Globus pallidus (tissue), 1 donor: ENCODE results near the gene HAX1.
A peak's percentile ranks its signal among the peaks of the same experiment; 100 is the strongest.
"Not testable (repeated sequence)": the region's sequence is repeated elsewhere in the genome, so short reads cannot be mapped to it uniquely, and the experiment has no call there.

ENCODE experiments used
- DNase-seq: peaks from one replicate; pipeline ENCODE4 v3.0.0-alpha.2; 2015; ENCODE audit warnings: low spot score

The HAX1 gene

DNA sequence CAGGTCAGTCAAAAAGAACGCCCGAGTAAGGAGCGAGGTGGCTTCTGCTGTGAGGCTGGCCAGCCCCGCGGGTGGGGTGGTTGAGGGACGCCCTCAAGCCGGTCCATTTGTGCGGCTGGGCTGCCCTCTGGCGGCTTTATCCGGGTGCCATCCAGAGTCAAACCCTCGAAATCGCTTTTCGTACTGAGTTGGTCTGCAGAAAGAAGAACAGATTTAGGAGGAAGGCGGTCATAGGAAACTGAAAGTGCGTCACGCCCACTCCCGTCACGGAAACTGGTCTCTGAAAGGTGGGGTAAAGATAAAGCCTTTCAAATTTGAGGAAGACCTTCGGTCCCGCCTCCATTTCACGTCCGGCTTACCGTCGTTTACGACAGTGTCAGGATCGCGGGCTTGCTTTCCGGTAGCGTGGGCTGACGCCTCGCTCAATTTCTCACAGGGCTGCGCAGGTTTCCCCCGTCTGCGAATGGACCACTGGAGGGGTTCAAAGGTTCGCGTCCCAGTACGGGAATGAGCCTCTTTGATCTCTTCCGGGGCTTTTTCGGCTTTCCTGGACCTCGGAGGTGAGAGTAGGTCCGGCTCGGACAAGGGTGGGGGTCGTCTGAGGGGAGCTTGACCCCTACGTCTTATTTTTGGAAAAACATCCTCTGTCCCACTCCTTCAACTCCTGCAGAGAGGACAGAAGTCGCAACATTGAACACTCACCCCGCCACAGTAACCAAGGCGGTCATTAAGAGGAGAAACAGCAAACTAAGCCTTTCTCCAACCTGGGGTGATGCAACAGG is at the start of gene HAX1:
TSS of gene HAX1 (plus strand) at position 413 of the 782 bp plus-strand sequence. CDS start at position 508, 95 bp downstream.
- DNase-seq: peak; percentile 88

DNA sequence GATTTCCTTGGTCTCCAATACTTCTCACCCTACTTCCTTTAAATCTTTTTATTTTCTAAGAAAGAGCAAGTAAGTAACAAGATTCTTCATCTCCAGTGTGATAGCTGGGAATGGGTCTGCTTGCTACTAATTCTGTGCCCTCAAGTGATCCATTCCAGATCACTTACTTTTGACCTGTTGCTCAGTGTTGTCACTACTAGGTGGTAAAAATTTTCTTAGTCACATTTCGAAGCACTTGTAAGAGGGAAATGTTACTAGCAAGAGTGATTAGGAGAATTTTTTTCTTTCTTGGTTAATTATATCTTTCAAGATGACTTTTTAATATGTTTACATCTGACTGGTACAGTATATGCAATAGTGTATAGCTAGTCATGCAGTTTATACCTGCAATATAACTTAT is 49.5 kb upstream of the HAX1 start:
- no peak for DNase-seq

DNA sequence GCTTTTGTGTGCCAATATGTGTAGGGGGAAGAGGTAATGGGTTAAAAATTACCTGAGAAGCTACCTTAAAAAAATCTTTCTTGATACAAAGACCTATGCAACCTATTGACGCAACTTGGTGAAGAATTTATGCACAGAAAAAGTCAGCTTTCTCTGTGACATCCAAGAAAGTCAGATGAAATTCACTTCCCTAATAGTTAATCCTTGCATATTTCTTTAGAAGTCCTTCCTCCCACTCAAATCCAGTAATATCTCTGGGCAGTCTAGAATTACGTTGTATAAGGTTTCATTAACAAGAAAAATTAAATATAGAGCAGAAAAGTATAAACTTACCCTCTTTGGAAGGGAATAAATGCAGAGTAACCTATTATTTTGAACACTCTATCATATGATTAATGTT is 48.8 kb upstream of the HAX1 start:
- no peak for DNase-seq

DNA sequence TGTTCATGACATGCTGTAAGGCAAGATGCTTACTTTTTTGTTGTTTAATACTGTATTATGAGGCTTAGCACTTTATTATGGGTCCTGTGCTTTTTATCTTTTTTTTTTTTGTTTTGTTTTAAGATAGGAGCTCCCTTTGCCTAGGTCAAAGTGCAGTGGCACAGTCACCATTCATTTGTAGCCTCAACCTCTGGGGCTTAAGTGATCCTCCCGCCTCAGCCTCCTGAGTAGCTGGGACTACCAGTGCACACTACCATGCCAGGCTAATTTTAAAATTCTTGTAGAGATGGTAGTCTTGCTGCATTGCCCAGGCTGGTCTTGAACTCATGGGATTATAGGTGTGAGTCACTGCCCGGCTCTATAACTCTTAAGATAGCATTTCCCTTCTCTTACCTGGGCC is 47.1 kb upstream of the HAX1 start:
- DNase-seq: no peak

DNA sequence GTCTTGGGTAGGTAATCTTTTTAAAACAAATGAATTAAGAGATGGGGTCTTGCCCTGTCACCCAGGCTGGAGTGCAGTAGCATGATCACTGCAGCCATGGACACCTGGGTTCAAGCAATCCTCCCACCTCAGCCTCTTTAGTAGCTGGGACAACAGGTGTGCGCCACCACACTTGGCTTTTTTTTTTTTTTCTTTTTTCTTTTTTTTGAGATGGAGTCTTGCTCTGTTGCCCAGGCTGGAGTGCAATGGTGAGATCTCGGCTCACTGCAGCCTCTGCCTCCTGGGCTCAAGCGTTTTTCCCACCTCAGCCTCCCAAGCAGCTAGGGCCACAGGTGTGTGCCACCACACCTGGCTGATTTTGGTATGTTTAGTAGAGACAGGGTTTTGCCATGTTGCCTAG is 41.3 kb upstream of the HAX1 start:
- DNase-seq: not testable (repeated sequence)

DNA sequence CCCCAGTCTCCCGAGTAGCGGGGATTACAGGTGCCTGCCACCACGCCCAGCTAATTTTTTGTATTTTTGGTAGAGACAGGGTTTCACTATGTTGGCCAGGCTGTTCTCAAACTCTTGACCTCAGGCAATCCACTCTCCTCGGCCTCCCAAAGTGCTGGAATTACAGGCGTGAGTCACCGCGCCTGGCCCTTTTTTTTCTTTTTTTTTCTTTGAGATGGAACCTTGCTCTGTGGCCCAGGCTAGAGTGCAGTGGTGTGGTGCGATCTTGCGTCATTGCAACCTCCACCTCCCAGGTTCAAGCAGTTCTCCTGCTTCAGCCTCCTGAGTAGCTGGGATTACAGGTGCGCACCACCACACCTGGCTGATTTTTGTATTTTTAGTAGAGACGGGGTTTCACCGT is 39.3 kb upstream of the HAX1 start:
- not testable (repeated sequence) for DNase-seq

DNA sequence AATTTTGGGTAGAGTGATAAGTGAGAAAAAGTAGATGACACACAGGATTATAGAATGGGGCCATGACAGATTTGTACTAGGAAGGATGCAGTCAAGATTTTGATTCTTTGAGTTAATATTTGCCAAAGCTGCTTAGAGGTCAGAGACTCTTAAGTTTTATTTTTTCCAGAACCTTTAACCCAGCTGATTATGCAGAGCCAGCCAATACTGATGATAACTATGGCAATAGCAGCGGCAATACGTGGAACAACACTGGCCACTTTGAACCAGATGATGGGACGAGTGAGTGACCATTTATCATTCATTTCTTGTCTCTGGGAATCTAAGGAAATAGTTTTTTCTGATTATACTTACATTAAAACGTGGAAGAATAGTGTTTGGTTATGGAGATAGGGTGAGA is 35.6 kb upstream of the HAX1 start:
- DNase-seq: no peak

DNA sequence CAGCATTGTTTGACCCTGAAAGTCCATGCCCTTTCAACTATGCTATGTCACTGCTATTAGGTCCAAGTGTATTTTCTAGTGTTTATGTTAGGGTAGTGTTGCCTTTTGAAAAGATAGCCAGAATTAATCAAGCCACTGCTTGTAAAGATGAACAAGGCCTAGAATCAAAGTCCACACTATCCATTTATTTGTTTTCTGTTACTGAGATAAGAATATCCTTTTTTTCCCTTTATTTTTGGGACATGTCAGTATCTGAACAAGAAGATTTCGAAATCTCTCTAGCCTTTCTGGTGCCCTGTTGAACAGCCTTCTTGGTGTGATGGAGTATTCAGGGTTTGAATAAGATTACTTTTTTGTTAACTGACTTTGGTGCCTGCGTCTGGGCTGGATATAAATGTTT is 35.0 kb upstream of the HAX1 start:
- DNase-seq: no peak

DNA sequence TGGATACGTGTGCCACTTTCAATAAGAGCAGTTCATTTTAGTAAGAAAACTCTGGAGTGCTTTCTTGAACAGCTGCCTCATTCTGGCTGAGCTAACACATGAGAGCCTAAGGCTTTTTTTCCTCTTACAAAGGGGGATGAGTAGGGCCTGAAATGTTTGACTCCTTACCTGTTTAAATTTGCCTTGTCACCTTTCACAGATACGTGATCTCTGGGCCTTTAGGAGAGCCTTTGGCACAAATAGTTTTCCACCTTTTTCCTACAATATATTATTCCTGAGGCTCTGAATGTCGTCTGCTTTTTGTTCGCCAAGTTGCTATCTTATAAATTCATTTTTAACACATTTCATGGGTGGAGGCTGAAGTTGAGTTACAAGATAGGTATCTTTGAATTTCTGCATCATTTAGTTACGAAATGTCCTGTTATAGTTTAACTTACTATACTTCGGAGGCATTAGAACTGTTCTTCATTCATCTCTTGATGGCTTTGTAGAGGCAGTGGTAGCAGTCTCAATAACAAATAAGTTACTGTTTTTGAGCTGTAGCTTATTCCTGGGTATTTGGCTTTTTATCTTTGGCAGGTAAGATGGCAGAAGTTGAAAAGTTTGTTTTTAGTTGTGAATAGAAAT is 34.4 kb upstream of the HAX1 start:
- DNase-seq: no peak

DNA sequence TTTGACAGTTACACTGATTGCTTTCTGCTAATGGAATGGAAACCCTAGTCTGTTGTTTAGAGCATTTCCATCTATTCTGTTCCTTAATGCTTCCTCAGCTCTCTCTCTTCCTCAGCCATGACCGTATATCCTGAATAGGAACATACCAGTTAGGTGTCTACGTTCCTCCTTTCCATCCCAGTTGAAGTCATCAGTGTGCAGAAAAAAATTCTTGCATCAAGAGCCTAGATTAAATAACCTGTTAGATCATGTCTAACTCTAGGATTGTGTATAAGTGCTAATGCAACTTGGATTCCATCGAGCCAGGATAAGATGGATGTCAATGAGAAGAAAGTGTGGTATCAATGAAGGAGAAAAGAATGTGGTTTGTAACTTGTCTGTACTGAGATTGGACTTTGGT is 32.9 kb upstream of the HAX1 start:
- no peak for DNase-seq

DNA sequence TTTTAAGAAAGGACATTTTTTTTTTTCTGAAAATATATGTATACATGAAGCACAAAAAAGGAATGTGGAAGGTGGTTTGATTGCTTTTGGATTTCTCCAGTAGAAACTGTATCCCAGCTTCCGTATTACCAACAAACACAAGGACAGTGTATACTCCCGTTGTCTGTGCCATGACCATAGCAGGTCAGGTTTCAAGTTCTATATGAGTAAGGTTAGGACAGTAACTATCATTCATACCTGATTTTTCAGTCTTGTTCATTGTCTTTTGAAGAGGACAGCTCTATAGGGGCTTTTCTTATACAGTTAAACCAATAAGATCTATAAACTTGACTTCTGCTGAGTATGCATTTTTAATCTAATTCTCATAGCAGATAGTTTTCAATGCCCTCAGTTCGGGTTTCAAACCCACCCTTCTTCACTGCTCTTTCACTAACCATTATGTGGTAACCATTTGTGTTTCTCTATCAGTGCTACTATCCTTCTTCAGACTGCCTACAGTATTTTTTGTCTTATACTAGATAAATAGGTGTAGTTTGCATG is 32.1 kb upstream of the HAX1 start:
- DNase-seq: no peak

DNA sequence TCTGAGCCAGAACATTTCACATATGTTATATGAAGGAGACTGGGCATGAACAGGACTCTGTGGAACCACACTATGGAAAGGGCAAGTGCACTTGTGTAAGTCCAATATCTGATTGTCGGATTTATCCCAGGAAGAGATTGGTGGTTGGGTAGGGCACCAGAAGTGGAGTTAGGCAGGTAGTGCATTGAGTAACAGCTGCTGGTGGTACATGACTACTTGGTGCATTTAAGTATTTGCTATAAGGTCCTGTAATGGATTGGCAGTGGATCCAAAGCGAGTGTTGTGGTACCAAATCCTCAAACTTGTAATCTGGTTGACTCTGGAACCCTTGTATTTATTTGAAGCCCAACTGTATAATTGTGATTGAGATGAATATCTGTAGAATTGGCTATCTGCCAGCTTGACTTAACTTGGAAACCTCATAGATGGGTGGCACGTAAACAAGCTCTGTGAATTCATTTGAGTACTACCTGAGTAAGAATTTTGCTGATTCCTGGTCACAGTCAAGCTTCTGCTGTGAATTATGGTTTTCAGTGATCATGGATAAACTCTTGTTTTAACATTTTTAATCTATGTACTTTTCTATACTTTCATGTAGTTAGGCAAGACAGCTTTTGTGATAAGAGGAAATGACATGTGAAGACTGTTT is 30.6 kb upstream of the HAX1 start:
- DNase-seq: no peak

DNA sequence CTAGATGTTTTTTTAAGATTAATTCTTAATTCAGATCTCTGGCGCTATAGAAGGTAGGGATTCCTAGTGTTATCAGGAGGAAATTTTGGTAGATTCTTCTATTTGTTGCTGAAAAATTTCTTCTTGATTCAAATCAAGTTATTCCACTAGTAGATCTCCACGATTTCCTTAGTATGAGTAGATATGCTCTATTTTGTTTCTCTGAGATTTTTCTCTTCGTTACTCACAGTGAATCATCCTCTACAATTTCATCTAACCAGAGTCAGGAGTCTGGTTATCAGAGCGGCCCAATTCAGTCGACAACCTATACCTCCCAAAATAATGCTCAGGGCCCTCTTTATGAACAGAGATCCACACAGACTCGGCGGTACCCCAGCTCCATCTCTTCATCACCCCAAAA is 18.8 kb upstream of the HAX1 start:
- no peak for DNase-seq

DNA sequence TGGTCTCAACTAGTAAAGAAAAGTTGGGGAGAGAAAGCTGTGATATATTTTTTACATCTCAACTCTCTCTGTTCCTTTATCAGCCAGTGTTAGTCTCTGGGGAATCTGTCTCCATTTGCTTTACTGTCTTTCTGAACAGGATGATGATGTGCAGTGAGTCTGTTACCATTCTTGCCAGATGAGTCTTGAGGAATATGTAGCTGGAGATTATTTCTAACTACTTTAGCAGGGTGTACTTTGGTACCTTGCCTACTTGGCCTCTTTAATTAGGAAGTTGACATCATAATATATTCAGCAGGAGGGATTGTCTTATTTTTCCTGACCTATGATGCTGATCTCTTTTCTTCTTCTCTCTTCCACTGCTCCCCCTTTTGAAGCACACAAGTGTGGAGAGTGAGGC is 15.7 kb upstream of the HAX1 start:
- no peak for DNase-seq

DNA sequence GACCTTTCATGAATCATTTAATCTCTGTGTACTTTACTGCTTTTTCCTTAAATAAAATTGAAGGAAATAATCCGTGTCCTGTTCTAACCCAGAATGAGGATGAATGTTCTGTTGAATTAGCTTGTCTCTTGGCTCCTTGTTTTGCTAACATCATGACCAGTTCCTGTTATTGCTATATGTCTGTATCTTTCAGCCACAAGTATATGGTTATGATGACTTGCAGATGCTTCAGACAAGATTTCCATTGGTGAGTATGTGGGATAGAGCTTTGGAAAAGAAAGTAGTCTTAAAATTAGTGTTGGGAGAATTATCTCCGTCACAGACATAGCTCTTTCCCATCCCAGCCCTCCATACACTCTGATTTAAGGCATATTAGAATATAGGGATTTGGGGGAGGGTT is 13.6 kb upstream of the HAX1 start:
- DNase-seq: no peak

DNA sequence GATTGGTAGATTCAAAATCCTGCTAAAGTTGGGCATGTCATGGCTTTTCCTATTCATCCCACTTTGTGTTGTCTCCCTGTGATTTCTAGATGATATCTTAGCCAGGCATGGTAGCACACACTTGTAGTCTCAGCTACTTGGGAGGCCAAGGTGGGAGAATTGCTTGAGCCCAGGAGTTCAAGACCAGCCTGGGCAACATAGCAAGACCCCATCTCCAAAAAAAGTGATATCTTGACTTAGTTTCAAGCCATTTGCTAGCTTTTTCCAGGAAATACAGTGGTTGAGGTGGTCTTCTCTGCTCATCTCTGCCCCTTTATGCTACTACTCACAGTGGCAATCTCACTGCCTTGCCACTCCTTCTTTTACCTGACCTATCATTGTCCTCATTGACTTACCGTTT is 12.3 kb upstream of the HAX1 start:
- DNase-seq: no peak

DNA sequence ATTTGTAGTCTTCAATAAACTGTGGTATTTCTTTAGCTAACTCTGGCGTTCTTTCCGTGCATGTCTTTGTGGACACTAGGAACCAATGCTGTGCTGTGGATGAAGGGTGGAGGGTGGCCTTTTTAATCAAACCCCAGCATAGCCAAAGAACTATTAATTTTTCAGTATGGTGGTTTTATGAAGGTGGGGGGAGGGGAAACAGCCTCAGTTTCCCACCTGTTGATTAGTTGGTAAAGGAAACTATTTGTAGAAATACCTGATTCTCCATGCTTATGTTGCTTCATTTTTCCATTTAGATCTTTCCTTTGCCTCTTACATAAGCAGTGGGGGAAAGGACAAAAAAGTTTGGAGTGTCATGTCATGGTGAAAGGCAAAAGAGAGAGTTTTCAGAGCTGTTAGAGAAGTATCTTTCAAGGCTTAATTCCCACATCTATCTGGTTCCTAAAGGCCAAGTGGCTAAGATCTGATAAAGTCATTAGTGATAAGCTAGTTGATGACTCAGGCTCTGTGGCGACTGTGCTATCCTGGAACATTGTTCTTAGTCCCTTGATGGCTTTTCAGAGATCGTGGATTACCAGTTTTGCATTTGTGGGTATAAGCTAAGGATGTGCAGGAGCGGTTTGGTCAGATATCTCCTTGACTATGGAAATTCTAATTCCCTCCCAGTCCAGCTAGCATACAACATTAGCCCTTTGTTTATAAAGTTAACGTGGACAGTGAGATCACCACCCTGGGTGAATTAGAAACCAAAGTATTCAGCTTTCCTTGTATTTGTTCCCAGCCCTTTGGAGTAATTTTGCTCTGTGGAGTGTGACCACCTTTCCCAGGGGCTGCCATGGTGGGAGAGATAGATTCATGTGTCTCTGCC is 8.7 kb upstream of the HAX1 start:
- no peak for DNase-seq

DNA sequence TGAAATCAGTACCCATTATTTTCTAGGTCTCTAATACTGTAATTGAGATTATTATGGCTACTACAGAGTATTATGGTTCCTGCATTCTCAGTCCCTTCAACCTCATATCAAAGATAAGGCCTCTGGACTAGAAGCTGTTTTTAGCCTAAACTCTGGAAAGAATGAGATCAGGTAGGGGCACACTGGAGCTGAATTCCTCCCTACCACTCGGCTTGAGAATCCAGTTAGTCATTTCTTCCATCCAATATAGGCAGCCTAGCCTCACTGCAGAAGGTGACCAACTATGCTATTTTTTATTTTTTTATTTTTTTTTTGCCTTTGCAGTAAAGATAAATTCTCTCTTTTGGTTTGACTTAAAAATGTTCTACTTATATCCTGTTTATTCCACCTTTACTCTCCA is 8.0 kb upstream of the HAX1 start:
- no peak for DNase-seq

DNA sequence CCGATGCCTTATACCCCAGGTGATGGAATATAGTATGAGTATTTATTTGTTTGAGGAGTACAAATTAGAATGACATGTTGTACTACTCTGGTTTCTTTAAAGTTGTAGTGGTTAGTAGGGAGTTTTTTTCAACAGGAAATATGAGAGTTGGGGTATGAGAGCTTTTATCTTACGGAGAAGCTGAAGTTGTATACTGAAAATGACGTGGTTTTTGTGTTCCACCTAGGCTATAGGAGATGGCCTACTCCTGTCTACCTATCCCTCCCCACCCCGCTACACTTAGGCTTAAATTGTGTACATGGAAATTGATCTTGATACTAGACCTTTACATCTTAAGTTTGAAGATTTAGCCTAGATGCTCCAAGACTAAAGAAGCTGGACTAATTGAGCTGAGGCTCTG is 6.8 kb upstream of the HAX1 start:
- no peak for DNase-seq

DNA sequence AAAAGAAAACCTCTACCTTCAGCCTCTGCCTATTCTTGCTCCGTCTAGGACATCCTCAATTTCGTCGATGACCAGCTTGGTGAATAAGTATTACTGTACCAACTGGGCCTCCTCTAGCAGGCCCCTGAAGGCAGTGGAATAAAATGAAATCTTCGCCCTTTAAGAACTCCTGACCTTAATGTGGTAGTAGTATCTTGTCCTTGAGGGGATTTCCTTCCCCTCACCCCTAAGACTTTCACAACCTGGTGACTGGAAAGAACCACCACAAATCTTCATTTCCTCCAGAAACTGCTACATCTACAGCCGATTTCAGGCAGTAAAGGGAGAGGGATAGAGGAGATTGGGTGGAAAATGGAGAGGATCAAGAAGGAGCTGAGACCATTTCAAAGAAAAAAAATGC is 1.6 kb upstream of the HAX1 start:
- DNase-seq: no peak

DNA sequence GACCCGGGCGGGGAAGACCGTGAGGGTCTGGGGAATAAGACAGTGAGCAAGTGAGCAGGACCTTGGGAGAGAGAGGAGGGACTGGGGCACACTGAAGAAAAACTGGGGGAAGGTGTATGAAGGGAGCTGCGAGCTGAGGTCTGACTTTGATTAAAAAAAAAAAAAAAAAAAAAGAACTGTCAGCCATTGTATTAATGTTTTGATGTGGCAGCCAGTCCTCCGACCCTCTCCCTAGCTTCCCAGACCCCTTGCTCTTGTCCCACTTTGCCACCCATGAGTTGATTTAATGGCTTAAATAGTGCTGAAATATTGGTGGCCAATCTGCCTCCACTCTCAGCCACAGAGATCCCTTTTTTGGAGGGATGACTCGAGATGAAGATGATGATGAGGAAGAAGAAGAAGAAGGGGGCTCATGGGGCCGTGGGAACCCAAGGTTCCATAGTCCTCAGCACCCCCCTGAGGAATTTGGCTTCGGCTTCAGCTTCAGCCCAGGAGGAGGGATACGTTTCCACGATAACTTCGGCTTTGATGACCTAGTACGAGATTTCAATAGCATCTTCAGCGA is 652 bp downstream of the HAX1 start:
- no peak for DNase-seq

DNA sequence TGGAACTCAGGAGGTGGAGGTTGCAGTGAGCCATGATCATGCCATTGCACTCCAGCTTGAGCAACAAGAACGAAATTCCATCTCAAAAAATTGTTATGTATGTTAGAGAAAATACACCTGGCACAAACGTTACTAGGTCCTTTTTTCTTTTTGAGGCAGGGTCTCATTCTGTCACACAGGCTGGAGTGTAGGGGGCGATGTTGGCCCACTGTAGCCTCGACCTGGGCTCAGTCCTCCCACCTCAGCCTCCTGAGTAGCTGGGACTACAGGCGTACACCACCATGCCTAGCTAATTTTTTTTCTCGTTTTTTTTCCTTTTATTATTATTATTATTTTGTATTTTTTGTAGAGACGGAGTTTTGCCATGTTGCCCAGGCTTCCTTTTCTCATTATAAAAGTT is 4.4 kb downstream of the HAX1 start:
- DNase-seq: no peak
